GM12801 (cell line): ENCODE data around the gene NRG3.

Source experiments
- CTCF ChIP-seq: IDR thresholded peaks from one replicate; pipeline ENCODE4 v1.5.1; 2011; ENCODE audit warnings: control low read depth; ENCODE audit not compliant: insufficient read length; ENCODE audit errors: extremely low read depth

The NRG3 gene

GRCh38 chr10:82866424-82867020 lies 991.5 kb downstream of the NRG3 start:
- no peak for TF ChIP-seq CTCF

GRCh38 chr10:82867056-82867455 lies 992.1 kb downstream of the NRG3 start:
- TF ChIP-seq CTCF, result no peak

- TF ChIP-seq CTCF, result no peak
Measured at GRCh38 chr10:82874671-82875070, 999.7 kb downstream of the NRG3 start.

- TF ChIP-seq CTCF, result no peak
Measured at GRCh38 chr10:82880776-82881290, 1005.8 kb downstream of the NRG3 start.

GRCh38 chr10:82882722-82883121 lies 1007.7 kb downstream of the NRG3 start:
- TF ChIP-seq CTCF, result no peak

GRCh38 chr10:82883603-82884002 lies 1008.6 kb downstream of the NRG3 start:
- no peak for TF ChIP-seq CTCF

- TF ChIP-seq CTCF, result no peak
Measured at GRCh38 chr10:82887488-82887887, 1012.5 kb downstream of the NRG3 start.
